ENCODE measurements around the gene TAF4. TPM values are rescaled to one million over a fixed set of nuclear protein-coding genes. Genes with fewer than 3 reads are reported as not detected.
A peak's percentile ranks its signal among the peaks of the same experiment; 100 is the strongest.

The TAF4 gene
- total RNA-seq, 4 donors from 2014 or later: 18.9 to 93.5 (median 31.0) TPM

DNA sequence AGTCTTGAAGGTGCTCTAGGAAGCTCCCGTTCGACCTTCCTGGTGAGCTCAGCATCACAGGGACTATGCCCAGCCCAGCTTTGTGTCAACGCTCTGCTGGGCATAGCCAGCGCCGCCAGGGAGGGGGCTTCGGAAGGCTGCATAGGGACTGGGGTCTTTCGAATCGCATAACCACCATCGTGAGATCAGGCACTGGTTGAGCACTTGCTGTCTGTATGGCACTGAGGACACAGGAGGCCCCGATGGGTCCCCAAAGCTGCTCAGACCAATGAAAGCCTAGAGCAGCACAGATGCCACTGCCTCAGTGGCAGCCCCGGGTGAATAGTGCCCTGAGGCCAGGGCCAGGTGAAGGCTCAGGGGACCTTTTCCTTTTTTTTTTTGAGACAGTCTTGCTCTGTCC lies 96.7 kb downstream of the TAF4 start:
- Histone ChIP-seq H3K4me1 (no peaks in the 10 kb centered on the region), H3K9me3 (no peaks in the 10 kb centered on the region), H3K36me3 (peaks cover 0 to 5% (median 0%) of the 10 kb centered on the region in 3 donors), H3K4me3 (no peak overlapping the region), H3K27me3 (peaks cover 0 to 11% of the 10 kb centered on the region in 2 donors), H3K27ac (no peak overlapping the region)
- DNase-seq: peak in 1 of 3 donors; percentile 30
- no peak for TF ChIP-seq POLR2A (IDR thresholded peaks at IDR 0.05)
- TF ChIP-seq, protein P1, sequence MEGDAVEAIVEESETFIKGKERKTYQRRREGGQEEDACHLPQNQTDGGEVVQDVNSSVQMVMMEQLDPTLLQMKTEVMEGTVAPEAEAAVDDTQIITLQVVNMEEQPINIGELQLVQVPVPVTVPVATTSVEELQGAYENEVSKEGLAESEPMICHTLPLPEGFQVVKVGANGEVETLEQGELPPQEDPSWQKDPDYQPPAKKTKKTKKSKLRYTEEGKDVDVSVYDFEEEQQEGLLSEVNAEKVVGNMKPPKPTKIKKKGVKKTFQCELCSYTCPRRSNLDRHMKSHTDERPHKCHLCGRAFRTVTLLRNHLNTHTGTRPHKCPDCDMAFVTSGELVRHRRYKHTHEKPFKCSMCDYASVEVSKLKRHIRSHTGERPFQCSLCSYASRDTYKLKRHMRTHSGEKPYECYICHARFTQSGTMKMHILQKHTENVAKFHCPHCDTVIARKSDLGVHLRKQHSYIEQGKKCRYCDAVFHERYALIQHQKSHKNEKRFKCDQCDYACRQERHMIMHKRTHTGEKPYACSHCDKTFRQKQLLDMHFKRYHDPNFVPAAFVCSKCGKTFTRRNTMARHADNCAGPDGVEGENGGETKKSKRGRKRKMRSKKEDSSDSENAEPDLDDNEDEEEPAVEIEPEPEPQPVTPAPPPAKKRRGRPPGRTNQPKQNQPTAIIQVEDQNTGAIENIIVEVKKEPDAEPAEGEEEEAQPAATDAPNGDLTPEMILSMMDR (IDR thresholded peaks at IDR 0.05): no peak

DNA sequence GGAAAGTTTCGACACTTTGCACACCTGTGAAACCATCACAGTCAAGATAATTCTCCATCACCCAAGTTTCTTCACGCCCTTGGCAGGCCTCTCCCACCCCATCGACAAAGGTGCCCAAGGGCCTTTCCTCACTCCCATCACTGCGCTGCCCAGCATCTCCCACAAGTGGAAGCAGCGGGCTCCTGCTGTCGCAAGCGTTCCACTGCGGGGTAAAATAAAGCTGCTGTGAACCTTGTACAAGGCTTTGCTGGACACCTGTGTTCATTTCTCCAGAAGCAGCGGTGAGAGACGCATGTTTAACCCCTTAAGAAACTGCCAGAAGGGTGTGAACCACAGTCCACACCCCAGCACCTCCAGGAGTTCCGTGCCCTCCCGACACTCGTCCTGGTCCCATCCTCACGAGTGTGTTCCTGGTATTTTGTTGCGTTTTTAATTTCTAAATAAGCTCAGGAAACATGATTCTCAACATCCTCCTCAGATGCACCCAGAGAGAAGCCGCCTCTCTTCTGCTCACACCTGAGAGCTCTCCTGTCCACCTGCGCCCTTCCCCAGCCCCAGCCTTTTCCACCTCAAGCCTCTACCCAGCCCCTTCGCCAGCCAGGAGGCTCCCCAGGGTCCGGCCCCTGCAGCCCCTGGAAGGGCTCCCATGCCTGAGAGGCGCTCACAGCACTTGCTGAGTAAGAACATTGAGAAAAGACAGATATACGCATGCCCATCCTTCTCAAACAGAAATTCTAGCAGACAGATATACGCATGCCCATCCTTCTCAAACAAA lies 97.5 kb downstream of the TAF4 start:
- no peaks in the 10 kb centered on the region for H3K4me1 ChIP-seq
- no peak overlapping the region for H3K27ac ChIP-seq
- H3K36me3 ChIP-seq: no peaks in the 10 kb centered on the region
- H3K27me3 ChIP-seq: peaks cover 0 to 11% of the 10 kb centered on the region in 2 donors
- no peak for TF ChIP-seq POLR2A (IDR thresholded peaks at IDR 0.05)
- peak in 1 of 3 donors; percentile 26 for DNase-seq
- no peak overlapping the region for H3K4me3 ChIP-seq
- H3K9me3 ChIP-seq: no peaks in the 10 kb centered on the region

DNA sequence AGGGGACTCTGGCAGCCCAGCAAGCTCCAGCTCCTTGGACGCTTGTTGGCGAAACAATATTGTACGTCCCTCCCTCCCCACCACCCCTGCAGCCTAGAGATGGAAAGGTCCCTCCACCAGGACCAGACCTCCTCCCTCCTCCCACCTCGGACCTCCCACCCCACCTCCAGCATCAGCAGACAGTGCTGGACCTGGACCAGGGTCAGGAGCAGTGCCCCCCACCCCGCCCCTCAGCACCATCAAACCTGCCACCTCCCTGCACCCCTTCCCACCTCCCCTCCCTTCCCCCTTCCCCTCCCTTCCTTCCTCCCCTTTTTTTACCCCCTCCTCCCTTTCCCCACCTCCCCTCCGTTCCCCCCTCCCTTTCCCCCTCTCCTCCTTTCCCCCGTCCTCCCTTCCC lies 98.4 kb downstream of the TAF4 start:
- H3K27ac ChIP-seq: no peak overlapping the region
- peaks cover 0 to 11% of the 10 kb centered on the region in 2 donors for H3K27me3 ChIP-seq
- no peak for DNase-seq
- no peaks in the 10 kb centered on the region for H3K4me1 ChIP-seq
- H3K9me3 ChIP-seq: no peaks in the 10 kb centered on the region
- no peaks in the 10 kb centered on the region for H3K36me3 ChIP-seq
- TF ChIP-seq POLR2A (IDR thresholded peaks at IDR 0.05): no peak
- TF ChIP-seq, protein P1 (IDR thresholded peaks at IDR 0.05): no peak
- H3K4me3 ChIP-seq: no peak overlapping the region

DNA sequence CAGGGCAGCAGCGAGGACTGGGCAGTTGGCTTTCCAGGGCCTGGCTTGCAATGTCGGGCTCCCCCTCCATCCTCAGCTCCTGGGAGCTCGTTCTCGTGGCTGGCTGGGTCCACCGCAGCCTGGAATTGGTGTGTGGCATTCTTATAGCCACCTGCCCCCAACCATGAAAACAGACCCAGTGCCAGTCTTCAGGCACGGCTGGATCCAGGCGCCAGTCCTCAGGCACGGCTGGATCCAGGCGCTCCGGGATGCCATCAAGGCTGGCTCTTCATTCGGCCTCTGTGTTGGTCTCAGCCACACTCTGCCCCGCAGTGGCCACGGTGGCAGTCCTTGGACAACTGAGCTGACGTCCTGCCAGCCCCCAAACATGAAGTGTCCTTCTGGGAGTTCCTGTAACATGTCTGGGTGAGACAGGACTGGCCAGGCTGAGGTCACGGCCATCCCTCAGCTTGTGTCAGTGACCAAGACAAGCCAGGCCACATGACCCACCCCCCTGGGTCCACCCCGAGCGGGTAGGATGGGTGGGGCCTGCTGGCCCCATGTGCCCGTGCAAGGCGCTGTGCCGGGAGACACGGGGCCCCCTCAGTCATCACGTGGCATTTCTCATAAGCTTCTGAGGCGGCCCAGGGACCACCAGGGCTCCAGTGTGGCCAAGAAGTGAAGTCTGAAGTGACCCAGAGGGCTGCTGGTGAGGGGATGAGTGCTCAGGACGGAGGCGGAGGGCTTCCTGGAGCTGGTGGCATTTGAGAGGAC lies 99.0 kb downstream of the TAF4 start:
- no peak for TF ChIP-seq POLR2A (IDR thresholded peaks at IDR 0.05)
- TF ChIP-seq, protein P1 (IDR thresholded peaks at IDR 0.05): no peak
- Histone ChIP-seq H3K27ac (no peak overlapping the region), H3K9me3 (no peaks in the 10 kb centered on the region), H3K27me3 (peaks cover 0 to 11% of the 10 kb centered on the region in 2 donors), H3K4me3 (no peak overlapping the region), H3K36me3 (no peaks in the 10 kb centered on the region), H3K4me1 (no peaks in the 10 kb centered on the region)
- peak in 1 of 3 donors; percentile 37 for DNase-seq

DNA sequence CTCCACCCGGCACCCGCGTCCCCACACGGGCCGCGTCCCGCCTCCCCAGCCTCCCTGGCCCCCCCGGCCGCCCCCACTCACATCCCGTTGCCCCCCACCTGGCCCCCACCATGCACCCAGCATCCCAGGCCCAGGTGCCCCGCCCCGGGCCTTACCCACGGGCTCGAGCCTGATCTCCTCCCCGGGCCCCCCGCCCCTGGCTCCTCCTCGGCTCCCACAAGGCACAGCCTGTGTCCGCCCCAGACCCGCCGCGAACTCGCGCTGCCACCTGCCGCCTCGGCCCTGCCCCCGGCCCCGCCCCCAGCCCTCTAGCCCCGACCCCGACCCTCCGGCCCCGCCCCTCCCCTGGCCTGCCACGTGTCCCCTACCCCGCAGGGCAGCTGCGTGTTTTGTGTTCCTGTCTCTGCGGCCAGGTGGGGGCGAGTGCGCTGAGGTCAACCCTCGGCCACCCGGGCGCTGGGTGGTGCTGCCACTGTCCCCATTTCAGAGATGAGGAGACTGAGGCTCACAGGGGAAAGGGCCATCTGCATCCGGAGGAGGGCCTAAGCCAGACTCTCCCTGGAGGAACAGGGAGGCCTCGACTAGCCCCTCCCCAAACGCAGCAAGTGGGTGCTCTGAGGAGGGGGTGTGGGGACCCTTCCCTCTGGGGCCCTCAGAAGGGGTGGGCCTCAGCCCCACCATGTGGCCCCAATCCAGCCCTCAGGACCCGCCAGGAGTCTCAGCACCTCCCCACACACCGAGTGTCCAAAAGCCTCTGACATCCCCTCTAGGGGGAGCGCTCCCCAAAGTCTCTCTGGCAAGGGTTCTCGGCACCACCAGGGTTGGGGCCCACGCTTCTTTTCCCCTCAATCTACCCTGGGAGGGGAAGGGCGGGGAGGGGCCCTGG lies 99.8 kb downstream of the TAF4 start:
- Histone ChIP-seq H3K36me3 (no peaks in the 10 kb centered on the region), H3K27me3 (peaks cover 0 to 11% of the 10 kb centered on the region in 2 donors), H3K27ac (no peak overlapping the region), H3K9me3 (no peaks in the 10 kb centered on the region), H3K4me1 (no peaks in the 10 kb centered on the region), H3K4me3 (no peak overlapping the region)
- DNase-seq: no peak
- TF ChIP-seq POLR2A (IDR thresholded peaks at IDR 0.05): no peak
- TF ChIP-seq, protein P1 (IDR thresholded peaks at IDR 0.05): no peak

Measured in Peyer's patch (tissue), 4 donors.